SJCRH30 (cell line): ENCODE measurements around the gene SH3D19. TPM values are rescaled to one million over a fixed set of nuclear protein-coding genes. Genes with fewer than 3 reads are reported as not detected.

Experiments used
- DNase-seq, 2 experiments: peaks; one replicate each; pipeline ENCODE4 v3.0.0-alpha.2; 2015 to 2020
- H3K27ac ChIP-seq: fragments of 250-450 bp; sonication (Bioruptor Pico); 2 replicates; pipeline ENCODE4 v1.5.1; 2020; ENCODE audit warnings: mild to moderate bottlenecking, moderate library complexity
- H3K27me3 ChIP-seq: fragments of 250-450 bp; sonication (Bioruptor Pico); 2 replicates; pipeline ENCODE4 v1.5.1; 2020; ENCODE audit warnings: mild to moderate bottlenecking, moderate library complexity
- H3K36me3 ChIP-seq: fragments of 250-450 bp; sonication (Bioruptor Pico); 2 replicates; pipeline ENCODE4 v1.5.1; 2020; ENCODE audit warnings: mild to moderate bottlenecking, moderate library complexity
- H3K4me1 ChIP-seq: fragments of 250-450 bp; sonication (Bioruptor Pico); 2 replicates; pipeline ENCODE4 v1.5.1; 2020; ENCODE audit warnings: mild to moderate bottlenecking, moderate library complexity
- H3K4me3 ChIP-seq: fragments of 250-450 bp; sonication (Bioruptor Pico); 2 replicates; pipeline ENCODE4 v1.5.1; 2020; ENCODE audit warnings: mild to moderate bottlenecking, moderate library complexity
- H3K9me3 ChIP-seq: fragments of 250-450 bp; sonication (Bioruptor Pico); replicated peaks from 2 replicates; pipeline ENCODE4 v1.5.1; 2020; ENCODE audit warnings: mild to moderate bottlenecking, moderate library complexity
- total RNA-seq: library from RNA; depleted of rRNA; stranded (reverse); fragments of >200 nt; shearing (Covaris generic); gene quantifications from 2 replicates; pipeline ENCODE4 v1.2.3, GENCODE V29; 2014

SH3D19 gene
- total RNA-seq, 1 experiment from 2014 or later: 4.7 TPM

DNA sequence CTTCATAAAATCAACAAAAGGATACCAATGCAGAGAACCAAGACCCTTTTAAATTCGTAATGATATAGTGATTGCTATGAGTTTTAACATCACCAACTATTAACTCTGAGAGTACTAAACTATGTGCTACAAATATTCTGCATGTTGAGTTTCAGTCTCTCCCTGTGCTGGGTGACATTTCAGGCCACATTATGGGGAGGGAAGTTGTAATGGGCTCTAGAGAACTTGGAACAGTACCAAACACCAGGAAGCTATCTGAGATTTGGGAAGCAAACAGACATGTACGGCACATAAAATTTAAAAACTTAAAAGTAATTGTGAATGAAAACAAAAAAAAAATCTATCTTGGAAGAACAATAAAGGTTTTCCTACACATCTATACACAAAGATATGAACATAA, 108.1 kb downstream of the SH3D19 start:
- Histone ChIP-seq H3K36me3 (no peaks in the 10 kb centered on the region), H3K4me3 (no peak overlapping the region), H3K27ac (no peak overlapping the region), H3K4me1 (no peaks in the 10 kb centered on the region), H3K27me3 (no peaks in the 10 kb centered on the region), H3K9me3 (no peaks in the 10 kb centered on the region)
- no peak for DNase-seq

DNA sequence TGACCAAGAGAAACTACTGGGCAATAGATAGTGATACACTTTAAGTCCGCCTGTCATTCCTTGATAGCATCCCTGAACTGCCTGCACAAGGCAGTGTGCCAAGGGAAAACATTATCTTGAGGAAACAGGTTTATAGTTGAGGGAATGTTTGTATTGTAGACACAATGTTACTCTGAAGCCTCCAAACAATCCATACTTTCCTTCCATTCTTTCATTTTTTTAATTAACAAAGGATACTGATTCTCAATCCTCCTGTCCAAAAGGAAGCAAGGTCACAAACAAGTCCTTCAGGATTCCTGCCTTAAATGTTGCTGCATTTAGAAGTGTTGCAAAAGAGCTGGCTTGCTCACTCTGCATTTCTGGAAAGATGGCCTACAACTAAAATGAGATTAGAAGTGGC, 110.1 kb downstream of the SH3D19 start:
- Histone ChIP-seq H3K36me3 (no peaks in the 10 kb centered on the region), H3K9me3 (no peaks in the 10 kb centered on the region), H3K27me3 (no peaks in the 10 kb centered on the region), H3K4me3 (no peak overlapping the region), H3K4me1 (no peaks in the 10 kb centered on the region), H3K27ac (no peak overlapping the region)
- no peak for DNase-seq

DNA sequence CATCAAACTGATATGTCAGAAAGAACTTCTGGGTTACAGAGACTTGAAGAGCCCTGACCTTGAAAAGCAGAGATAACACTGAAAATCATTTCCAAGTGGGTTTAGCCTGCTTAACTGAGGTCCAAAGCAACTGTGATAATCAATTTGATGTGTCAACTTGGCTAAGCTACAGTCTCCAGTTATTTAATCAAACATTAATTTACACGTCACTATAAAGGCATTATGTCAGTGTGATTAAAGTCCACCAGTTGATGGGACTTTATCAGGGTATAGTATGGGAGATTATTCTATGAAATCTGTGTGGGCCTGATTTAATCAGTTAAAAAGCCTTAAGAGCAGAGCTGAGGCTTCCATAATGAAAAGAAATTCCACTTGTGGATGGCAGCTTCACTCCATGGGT, 117.5 kb downstream of the SH3D19 start:
- no peak for DNase-seq
- Histone ChIP-seq H3K36me3 (no peaks in the 10 kb centered on the region), H3K9me3 (no peaks in the 10 kb centered on the region), H3K27ac (no peak overlapping the region), H3K27me3 (no peaks in the 10 kb centered on the region), H3K4me3 (no peak overlapping the region), H3K4me1 (0 out of 2 replicates have a peak, but pooled peaks cover 2% of the 10 kb centered on the region)

DNA sequence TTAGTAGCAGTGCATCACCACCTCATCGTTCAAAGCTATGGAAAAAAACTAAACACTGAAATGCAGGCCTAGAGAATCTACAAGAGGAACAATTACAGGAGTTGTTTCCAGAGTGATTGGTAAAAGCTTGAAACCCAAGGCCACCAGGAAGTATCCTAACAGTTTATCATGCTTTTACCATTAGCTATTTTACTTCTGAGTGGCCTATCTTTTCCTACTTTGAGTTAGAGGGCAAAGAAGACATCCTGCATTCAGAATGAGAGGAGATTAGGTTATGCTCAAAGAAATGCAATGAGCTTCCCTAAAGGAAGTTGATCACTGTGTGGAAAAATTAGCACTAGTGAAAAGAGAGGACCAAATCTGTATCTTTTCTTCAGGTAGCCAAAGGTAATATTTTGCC, 118.2 kb downstream of the SH3D19 start:
- no peak for DNase-seq
- Histone ChIP-seq H3K27ac (no peak overlapping the region), H3K36me3 (no peaks in the 10 kb centered on the region), H3K27me3 (no peaks in the 10 kb centered on the region), H3K9me3 (no peaks in the 10 kb centered on the region), H3K4me1 (peaks cover 8% of the 10 kb centered on the region; the same call in 1 of the 2 replicates), H3K4me3 (no peak overlapping the region)

DNA sequence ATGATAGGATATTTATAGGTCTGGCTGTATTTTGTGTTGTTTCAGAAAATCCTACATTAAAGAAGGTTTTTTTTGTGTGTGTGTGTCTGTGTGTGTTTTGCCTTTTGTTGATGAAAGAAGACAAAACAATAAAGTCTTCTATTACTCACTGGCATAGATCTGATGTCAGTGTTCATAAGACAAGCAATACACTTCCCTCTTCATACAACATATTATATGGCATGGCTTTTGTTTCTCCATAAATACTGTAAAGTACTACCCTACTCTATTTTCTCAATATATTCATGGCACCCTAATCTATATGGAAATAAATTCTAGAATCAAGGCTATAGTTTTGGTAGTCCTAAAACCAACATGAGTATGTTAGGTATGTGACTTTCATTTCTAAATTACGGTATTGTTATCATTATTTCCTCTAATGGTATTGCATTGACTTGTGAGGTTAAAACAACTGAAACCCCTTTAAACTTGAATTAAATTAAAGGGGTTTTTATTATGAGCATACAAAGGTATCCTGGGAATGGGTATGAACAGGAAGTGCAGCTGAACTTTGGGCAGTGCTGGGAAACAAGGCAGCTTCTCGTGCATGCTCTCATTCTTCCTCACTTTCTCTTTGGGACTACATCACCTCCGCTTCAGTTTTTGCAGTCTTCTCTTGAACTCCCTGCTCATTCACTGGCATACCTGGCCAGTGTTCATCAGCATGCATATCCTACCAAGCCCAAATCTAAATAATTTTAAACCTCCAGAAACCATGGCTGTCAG, 119.0 kb downstream of the SH3D19 start:
- Histone ChIP-seq H3K9me3 (no peaks in the 10 kb centered on the region), H3K4me1 (peaks cover 8% of the 10 kb centered on the region; the same call in 1 of the 2 replicates), H3K27me3 (no peaks in the 10 kb centered on the region), H3K36me3 (no peaks in the 10 kb centered on the region), H3K4me3 (no peak overlapping the region), H3K27ac (no peak overlapping the region)
- DNase-seq: no peak

DNA sequence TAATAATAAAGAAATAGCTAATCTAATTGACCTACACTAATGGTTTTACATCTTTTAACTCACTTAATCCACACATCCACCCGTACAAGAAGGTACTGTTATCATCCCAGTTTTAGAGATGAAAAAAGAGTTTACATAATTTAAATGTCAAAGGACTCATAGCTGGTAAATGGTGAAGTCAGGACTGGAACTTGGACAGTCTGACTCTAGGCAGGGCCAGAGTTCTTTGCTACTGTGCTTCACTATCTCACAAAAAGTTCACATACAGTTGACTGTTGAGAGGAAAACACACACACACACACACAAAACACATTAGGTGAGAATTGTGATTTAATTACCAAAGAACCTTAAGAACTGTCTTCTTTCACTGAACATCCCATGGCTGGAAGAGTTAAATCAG, 119.7 kb downstream of the SH3D19 start:
- Histone ChIP-seq H3K4me1 (peaks cover 8% of the 10 kb centered on the region; the same call in 1 of the 2 replicates), H3K27me3 (no peaks in the 10 kb centered on the region), H3K4me3 (no peak overlapping the region), H3K27ac (no peak overlapping the region), H3K9me3 (no peaks in the 10 kb centered on the region), H3K36me3 (no peaks in the 10 kb centered on the region)
- DNase-seq: no peak

DNA sequence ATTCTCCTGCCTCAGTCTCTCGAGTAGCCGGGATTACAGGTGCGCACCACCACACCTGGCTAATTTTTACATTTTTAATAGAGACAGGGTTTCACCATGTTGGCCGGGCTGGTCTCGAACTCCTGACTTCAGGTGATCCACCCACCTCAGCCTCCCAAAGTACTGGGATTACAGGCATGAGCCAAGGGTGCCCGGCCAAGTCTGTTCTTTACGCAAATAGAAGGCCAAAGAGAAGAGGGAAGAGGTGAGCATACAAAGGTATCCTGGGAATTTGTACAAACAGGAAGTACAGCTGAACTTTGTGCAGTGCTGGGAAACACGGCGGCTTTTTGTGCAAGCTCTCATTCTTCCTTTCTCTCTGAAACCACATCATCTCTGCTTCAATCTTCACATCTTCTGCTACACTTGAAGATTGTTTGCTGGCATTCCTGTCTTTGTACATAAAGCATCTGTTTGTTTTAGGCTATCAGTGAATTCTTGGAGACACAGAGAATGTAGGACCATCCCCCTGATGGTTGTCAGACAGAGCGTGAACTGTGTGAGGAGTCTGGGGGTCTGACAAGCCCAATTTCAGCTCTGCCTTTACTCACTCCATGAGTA, 120.4 kb downstream of the SH3D19 start:
- no peaks in the 10 kb centered on the region for H3K27me3 ChIP-seq
- no peak overlapping the region for H3K27ac ChIP-seq
- DNase-seq: no peak
- H3K4me3 ChIP-seq: no peak overlapping the region
- peaks cover 8% of the 10 kb centered on the region; the same call in 1 of the 2 replicates for H3K4me1 ChIP-seq
- no peaks in the 10 kb centered on the region for H3K9me3 ChIP-seq
- no peaks in the 10 kb centered on the region for H3K36me3 ChIP-seq

GRCh38 chr4:151202851-151203455, 122.5 kb downstream of the SH3D19 start:
- Histone ChIP-seq H3K9me3 (no peaks in the 10 kb centered on the region), H3K36me3 (no peaks in the 10 kb centered on the region), H3K27ac (0 out of 2 replicates have a peak overlapping the region, but pooled peaks have one; percentile 11), H3K4me1 (peaks cover 8% of the 10 kb centered on the region; the same call in 1 of the 2 replicates), H3K27me3 (no peaks in the 10 kb centered on the region), H3K4me3 (peak overlapping the region; percentile 5; the same call in 1 of the 2 replicates)
- peak; percentile 40 to 44 for DNase-seq

DNA sequence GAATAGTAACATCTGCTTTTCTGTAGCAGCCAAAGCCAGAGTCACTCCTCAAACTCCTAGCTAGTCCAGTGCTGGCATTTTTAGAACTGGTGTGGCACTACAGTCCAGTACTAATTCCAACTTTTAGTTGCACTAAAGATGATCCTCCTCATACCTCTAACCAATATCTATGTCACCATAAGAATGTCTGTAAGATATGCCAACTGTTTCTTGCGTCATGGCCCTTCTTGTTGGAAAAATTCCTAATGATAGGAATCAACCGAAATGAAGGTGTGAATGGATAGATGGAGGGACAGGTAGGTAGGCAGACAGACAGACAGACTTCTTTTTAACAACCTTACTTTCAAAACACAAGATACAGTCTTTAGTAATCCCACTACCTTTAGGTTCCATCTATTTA, 123.0 kb downstream of the SH3D19 start:
- H3K27ac ChIP-seq: no peak overlapping the region
- H3K9me3 ChIP-seq: no peaks in the 10 kb centered on the region
- H3K4me3 ChIP-seq: no peak overlapping the region
- H3K4me1 ChIP-seq: peaks cover 8% of the 10 kb centered on the region; the same call in 1 of the 2 replicates
- DNase-seq: no peak
- H3K36me3 ChIP-seq: no peaks in the 10 kb centered on the region
- H3K27me3 ChIP-seq: no peaks in the 10 kb centered on the region

GRCh38 chr4:151199319-151200190, 125.8 kb downstream of the SH3D19 start:
- no peak for DNase-seq
- no peak overlapping the region for H3K4me3 ChIP-seq
- peaks cover 8% of the 10 kb centered on the region; the same call in 1 of the 2 replicates for H3K4me1 ChIP-seq
- H3K27me3 ChIP-seq: no peaks in the 10 kb centered on the region
- H3K9me3 ChIP-seq: no peaks in the 10 kb centered on the region
- H3K27ac ChIP-seq: no peak overlapping the region
- H3K36me3 ChIP-seq: no peaks in the 10 kb centered on the region

- no peaks in the 10 kb centered on the region for H3K9me3 ChIP-seq
These were observed 126.7 kb downstream of the SH3D19 start for GRCh38 chr4:151198748-151199147.

DNA sequence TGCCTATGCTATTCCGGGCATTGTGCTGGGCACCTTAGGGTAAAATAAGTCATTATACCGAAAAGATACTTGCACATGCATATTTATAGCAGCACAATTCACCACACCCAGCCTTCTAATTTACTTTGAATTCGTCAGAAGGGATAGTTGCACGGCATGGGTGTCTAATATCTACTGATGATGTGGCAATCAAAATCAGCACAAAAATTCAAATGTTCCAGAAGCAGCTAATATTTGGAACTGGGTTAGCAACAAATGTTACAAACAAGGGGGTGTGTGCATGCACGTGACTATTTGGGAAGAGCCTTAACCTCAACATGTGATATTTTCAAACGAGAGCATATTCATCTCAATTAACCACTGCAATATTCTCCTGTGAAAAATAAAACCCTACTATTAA, 128.2 kb downstream of the SH3D19 start:
- H3K4me3 ChIP-seq: no peak overlapping the region
- H3K4me1 ChIP-seq: peaks cover 1% of the 10 kb centered on the region; the same call in 1 of the 2 replicates
- no peak overlapping the region for H3K27ac ChIP-seq
- H3K9me3 ChIP-seq: no peaks in the 10 kb centered on the region
- no peak for DNase-seq
- no peaks in the 10 kb centered on the region for H3K27me3 ChIP-seq
- H3K36me3 ChIP-seq: no peaks in the 10 kb centered on the region

More at GRCh38 chr4:151198748-151199147, 126.7 kb downstream of the SH3D19 start:
- Histone ChIP-seq H3K36me3 (no peaks in the 10 kb centered on the region), H3K4me3 (no peak overlapping the region), H3K4me1 (peaks cover 8% of the 10 kb centered on the region; the same call in 1 of the 2 replicates), H3K27me3 (no peaks in the 10 kb centered on the region), H3K27ac (no peak overlapping the region)
- DNase-seq: peak in 1 of 2 experiments; percentile 17

DNA sequence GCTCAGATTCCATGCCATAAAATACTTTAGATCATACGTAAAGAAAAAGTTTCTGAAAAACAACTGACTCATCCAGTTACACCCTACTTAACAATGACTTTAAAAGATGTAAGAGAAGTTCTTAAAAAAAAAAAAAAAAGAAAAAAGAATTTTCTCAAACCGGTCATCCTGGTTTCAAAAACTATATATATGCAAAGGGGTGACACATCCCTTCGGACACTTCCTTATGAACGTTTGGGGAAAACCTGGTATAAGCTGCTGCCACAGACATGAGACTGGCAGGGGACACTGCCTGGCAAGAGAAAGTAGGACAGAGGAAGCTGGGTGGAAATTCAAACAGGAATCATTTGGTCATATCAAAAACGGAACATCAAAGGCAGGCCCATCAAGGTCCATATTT, 129.6 kb downstream of the SH3D19 start:
- no peak for DNase-seq
- Histone ChIP-seq H3K27ac (no peak overlapping the region), H3K4me1 (no peaks in the 10 kb centered on the region), H3K27me3 (no peaks in the 10 kb centered on the region), H3K36me3 (no peaks in the 10 kb centered on the region), H3K9me3 (no peaks in the 10 kb centered on the region), H3K4me3 (no peak overlapping the region)

GRCh38 chr4:151193414-151193813, 132.0 kb downstream of the SH3D19 start:
- Histone ChIP-seq H3K9me3 (no peaks in the 10 kb centered on the region), H3K27me3 (no peaks in the 10 kb centered on the region), H3K36me3 (no peaks in the 10 kb centered on the region), H3K27ac (no peak overlapping the region), H3K4me3 (no peak overlapping the region), H3K4me1 (no peaks in the 10 kb centered on the region)
- DNase-seq: no peak
